Activated gamma-delta T cell treated with Interleukin-2 at 50 U/mL for 16 hours (primary cell): ENCODE data around the gene PANK1.
A peak's percentile ranks its signal among the peaks of the same experiment; 100 is the strongest.
"Not testable (repeated sequence)": the region's sequence is repeated elsewhere in the genome, so short reads cannot be mapped to it uniquely, and the experiment has no call there.

ENCODE experiments used
- DNase-seq: peaks from one replicate; pipeline ENCODE4 v3.0.0-alpha.2; 2020

The PANK1 gene

GRCh38 chr10:89566095-89566950 lies 78.7 kb downstream of the PANK1 start:
- no peak for DNase-seq

GRCh38 chr10:89565180-89565579 lies 79.9 kb downstream of the PANK1 start:
- no peak for DNase-seq

- DNase-seq, result peak; percentile 4
Observed at GRCh38 chr10:89563861-89564478, 81.1 kb downstream of the PANK1 start.

GRCh38 chr10:89563311-89563710 lies 81.7 kb downstream of the PANK1 start:
- DNase-seq, result no peak

GRCh38 chr10:89556600-89556999 lies 88.4 kb downstream of the PANK1 start:
- no peak for DNase-seq

- DNase-seq, result no peak
Observed at GRCh38 chr10:89555688-89556445, 89.2 kb downstream of the PANK1 start.

GRCh38 chr10:89554433-89554832 lies 90.6 kb downstream of the PANK1 start:
- no peak for DNase-seq

GRCh38 chr10:89553064-89553734 lies 91.8 kb downstream of the PANK1 start:
- no peak for DNase-seq

GRCh38 chr10:89552213-89552612 lies 92.8 kb downstream of the PANK1 start:
- no peak for DNase-seq

GRCh38 chr10:89550509-89550908 lies 94.5 kb downstream of the PANK1 start:
- DNase-seq, result no peak

- DNase-seq, result no peak
Observed at GRCh38 chr10:89549510-89549909, 95.5 kb downstream of the PANK1 start.

GRCh38 chr10:89548673-89549072 lies 96.4 kb downstream of the PANK1 start:
- DNase-seq, result no peak

GRCh38 chr10:89547853-89548513 lies 97.1 kb downstream of the PANK1 start:
- no peak for DNase-seq

GRCh38 chr10:89546651-89547050 lies 98.4 kb downstream of the PANK1 start:
- DNase-seq, result not testable (repeated sequence)

- DNase-seq, result no peak
Observed at GRCh38 chr10:89543841-89544240, 101.2 kb downstream of the PANK1 start.

GRCh38 chr10:89540420-89540949 lies 104.6 kb downstream of the PANK1 start:
- DNase-seq, result no peak

- DNase-seq, result no peak
Observed at GRCh38 chr10:89537364-89537763, 107.7 kb downstream of the PANK1 start.

- DNase-seq, result no peak
Observed at GRCh38 chr10:89536013-89536354, 109.1 kb downstream of the PANK1 start.

- DNase-seq, result no peak
Observed at GRCh38 chr10:89535171-89536012, 109.7 kb downstream of the PANK1 start, which contains the start of gene SLC16A12. Gene SLC16A12, minus strand, starts transcription at chr10:89535594. Its CDS starts 73,016 bp downstream, at chr10:89462578.

- no peak for DNase-seq
Observed at GRCh38 chr10:89534826-89535166, 110.2 kb downstream of the PANK1 start.
